ENCODE results near the gene ZBTB16.

The ZBTB16 gene

GRCh38 chr11:114058871-114059277, 637 bp upstream of the ZBTB16 start:
- Histone ChIP-seq H3K36me3 (ENCODE audit: insufficient read depth, low read depth, low read length) (no peaks in the 10 kb centered on the region), H3K4me3 (ENCODE audit: low read length) (peak overlapping the region; percentile 69), H3K27me3 (ENCODE audit: insufficient read depth, low read length) (peaks cover 97% of the 10 kb centered on the region), H3K4me1 (ENCODE audit: insufficient read depth, low read length) (peaks cover 9% of the 10 kb centered on the region; the same call in 1 of the 2 replicates), H3K27ac (ENCODE audit: low read length) (no peak overlapping the region), H3K9ac (ENCODE audit: low read depth, low read length) (no peak overlapping the region; the same call in 1 of the 2 replicates), H3K9me3 (ENCODE audit: insufficient read depth, low read depth, low read length) (no peaks in the 10 kb centered on the region)

GRCh38 chr11:114059984-114060391, 477 bp downstream of the ZBTB16 start:
- peaks cover 98% of the 10 kb centered on the region for H3K27me3 ChIP-seq (ENCODE audit: insufficient read depth, low read length)
- H3K4me3 ChIP-seq (ENCODE audit: low read length): peak overlapping the region; percentile 74
- H3K36me3 ChIP-seq (ENCODE audit: insufficient read depth, low read depth, low read length): no peaks in the 10 kb centered on the region
- no peak overlapping the region for H3K27ac ChIP-seq (ENCODE audit: low read length)
- H3K4me1 ChIP-seq (ENCODE audit: insufficient read depth, low read length): peaks cover 9% of the 10 kb centered on the region; the same call in 1 of the 2 replicates
- no peak overlapping the region for H3K9ac ChIP-seq (ENCODE audit: low read depth, low read length)
- H3K9me3 ChIP-seq (ENCODE audit: insufficient read depth, low read depth, low read length): no peaks in the 10 kb centered on the region

GRCh38 chr11:114060392-114061047, 1.0 kb downstream of the ZBTB16 start:
- H3K27me3 ChIP-seq (ENCODE audit: insufficient read depth, low read length): peaks cover 99% of the 10 kb centered on the region
- no peaks in the 10 kb centered on the region for H3K36me3 ChIP-seq (ENCODE audit: insufficient read depth, low read depth, low read length)
- peak overlapping the region; percentile 24; the same call in 1 of the 2 replicates for H3K9ac ChIP-seq (ENCODE audit: low read depth, low read length)
- H3K4me1 ChIP-seq (ENCODE audit: insufficient read depth, low read length): peaks cover 9% of the 10 kb centered on the region; the same call in 1 of the 2 replicates
- no peaks in the 10 kb centered on the region for H3K9me3 ChIP-seq (ENCODE audit: insufficient read depth, low read depth, low read length)
- H3K4me3 ChIP-seq (ENCODE audit: low read length): peak overlapping the region; percentile 74
- H3K27ac ChIP-seq (ENCODE audit: low read length): no peak overlapping the region

- Histone ChIP-seq H3K27ac (ENCODE audit: low read length) (no peak overlapping the region), H3K36me3 (ENCODE audit: insufficient read depth, low read depth, low read length) (no peaks in the 10 kb centered on the region), H3K9me3 (ENCODE audit: insufficient read depth, low read depth, low read length) (no peaks in the 10 kb centered on the region), H3K4me3 (ENCODE audit: low read length) (peak overlapping the region; percentile 74), H3K4me1 (ENCODE audit: insufficient read depth, low read length) (peaks cover 9% of the 10 kb centered on the region; the same call in 1 of the 2 replicates), H3K27me3 (ENCODE audit: insufficient read depth, low read length) (peaks cover 99% of the 10 kb centered on the region), H3K9ac (ENCODE audit: low read depth, low read length) (peak overlapping the region; percentile 24; the same call in 1 of the 2 replicates)
Measured at GRCh38 chr11:114061048-114061680, 1.7 kb downstream of the ZBTB16 start.

GRCh38 chr11:114061681-114062049, 2.2 kb downstream of the ZBTB16 start:
- Histone ChIP-seq H3K36me3 (ENCODE audit: insufficient read depth, low read depth, low read length) (no peaks in the 10 kb centered on the region), H3K4me3 (ENCODE audit: low read length) (peak overlapping the region; percentile 74), H3K27ac (ENCODE audit: low read length) (no peak overlapping the region), H3K9me3 (ENCODE audit: insufficient read depth, low read depth, low read length) (no peaks in the 10 kb centered on the region), H3K4me1 (ENCODE audit: insufficient read depth, low read length) (peaks cover 9% of the 10 kb centered on the region; the same call in 1 of the 2 replicates), H3K9ac (ENCODE audit: low read depth, low read length) (no peak overlapping the region), H3K27me3 (ENCODE audit: insufficient read depth, low read length) (peaks cover 98% of the 10 kb centered on the region)

GRCh38 chr11:114062272-114062671, 2.8 kb downstream of the ZBTB16 start:
- Histone ChIP-seq H3K4me1 (ENCODE audit: insufficient read depth, low read length) (peaks cover 9% of the 10 kb centered on the region; the same call in 1 of the 2 replicates), H3K4me3 (ENCODE audit: low read length) (no peak overlapping the region), H3K27ac (ENCODE audit: low read length) (no peak overlapping the region), H3K27me3 (ENCODE audit: insufficient read depth, low read length) (peaks cover 96% of the 10 kb centered on the region), H3K9me3 (ENCODE audit: insufficient read depth, low read depth, low read length) (no peaks in the 10 kb centered on the region), H3K36me3 (ENCODE audit: insufficient read depth, low read depth, low read length) (no peaks in the 10 kb centered on the region), H3K9ac (ENCODE audit: low read depth, low read length) (no peak overlapping the region)

GRCh38 chr11:114063149-114063828, 3.8 kb downstream of the ZBTB16 start:
- Histone ChIP-seq H3K9ac (ENCODE audit: low read depth, low read length) (no peak overlapping the region), H3K4me3 (ENCODE audit: low read length) (no peak overlapping the region), H3K27me3 (ENCODE audit: insufficient read depth, low read length) (peaks cover 93% of the 10 kb centered on the region), H3K27ac (ENCODE audit: low read length) (no peak overlapping the region), H3K9me3 (ENCODE audit: insufficient read depth, low read depth, low read length) (no peaks in the 10 kb centered on the region), H3K36me3 (ENCODE audit: insufficient read depth, low read depth, low read length) (no peaks in the 10 kb centered on the region), H3K4me1 (ENCODE audit: insufficient read depth, low read length) (peaks cover 3% of the 10 kb centered on the region; the same call in 1 of the 2 replicates)

GRCh38 chr11:114063829-114064201, 4.3 kb downstream of the ZBTB16 start:
- no peaks in the 10 kb centered on the region for H3K36me3 ChIP-seq (ENCODE audit: insufficient read depth, low read depth, low read length)
- H3K4me3 ChIP-seq (ENCODE audit: low read length): no peak overlapping the region
- peaks cover 93% of the 10 kb centered on the region for H3K27me3 ChIP-seq (ENCODE audit: insufficient read depth, low read length)
- no peak overlapping the region for H3K27ac ChIP-seq (ENCODE audit: low read length)
- H3K9me3 ChIP-seq (ENCODE audit: insufficient read depth, low read depth, low read length): no peaks in the 10 kb centered on the region
- H3K4me1 ChIP-seq (ENCODE audit: insufficient read depth, low read length): no peaks in the 10 kb centered on the region
- no peak overlapping the region for H3K9ac ChIP-seq (ENCODE audit: low read depth, low read length)

GRCh38 chr11:114064216-114064615, 4.7 kb downstream of the ZBTB16 start:
- Histone ChIP-seq H3K9ac (ENCODE audit: low read depth, low read length) (no peak overlapping the region), H3K4me1 (ENCODE audit: insufficient read depth, low read length) (no peaks in the 10 kb centered on the region), H3K27ac (ENCODE audit: low read length) (no peak overlapping the region), H3K4me3 (ENCODE audit: low read length) (no peak overlapping the region), H3K36me3 (ENCODE audit: insufficient read depth, low read depth, low read length) (no peaks in the 10 kb centered on the region), H3K9me3 (ENCODE audit: insufficient read depth, low read depth, low read length) (no peaks in the 10 kb centered on the region), H3K27me3 (ENCODE audit: insufficient read depth, low read length) (peaks cover 90% of the 10 kb centered on the region)

GRCh38 chr11:114065094-114065493, 5.6 kb downstream of the ZBTB16 start:
- H3K27me3 ChIP-seq (ENCODE audit: insufficient read depth, low read length): peaks cover 87% of the 10 kb centered on the region

GRCh38 chr11:114066046-114066648, 6.6 kb downstream of the ZBTB16 start:
- peaks cover 76% of the 10 kb centered on the region for H3K27me3 ChIP-seq (ENCODE audit: insufficient read depth, low read length)
- no peaks in the 10 kb centered on the region for H3K36me3 ChIP-seq (ENCODE audit: insufficient read depth, low read depth, low read length)
- no peak overlapping the region for H3K4me3 ChIP-seq (ENCODE audit: low read length)
- H3K9me3 ChIP-seq (ENCODE audit: insufficient read depth, low read depth, low read length): no peaks in the 10 kb centered on the region
- no peaks in the 10 kb centered on the region for H3K4me1 ChIP-seq (ENCODE audit: insufficient read depth, low read length)
- H3K27ac ChIP-seq (ENCODE audit: low read length): no peak overlapping the region
- H3K9ac ChIP-seq (ENCODE audit: low read depth, low read length): no peak overlapping the region

More at GRCh38 chr11:114065094-114065493, 5.6 kb downstream of the ZBTB16 start:
- H3K4me1 ChIP-seq (ENCODE audit: insufficient read depth, low read length): no peaks in the 10 kb centered on the region
- H3K9ac ChIP-seq (ENCODE audit: low read depth, low read length): no peak overlapping the region
- H3K36me3 ChIP-seq (ENCODE audit: insufficient read depth, low read depth, low read length): no peaks in the 10 kb centered on the region
- no peak overlapping the region for H3K27ac ChIP-seq (ENCODE audit: low read length)
- H3K4me3 ChIP-seq (ENCODE audit: low read length): no peak overlapping the region
- H3K9me3 ChIP-seq (ENCODE audit: insufficient read depth, low read depth, low read length): no peaks in the 10 kb centered on the region

All from iPS-20b (cell line).